Measurements from ENCODE around the gene SNAPC1.

Gene SNAPC1

GRCh38 chr14:61780125-61780524, 17.9 kb downstream of the SNAPC1 start:
- TF ChIP-seq CTCF (IDR thresholded peaks at IDR 0.05) = no peak
- Histone ChIP-seq H3K36me3 (peaks cover 16% of the 10 kb centered on the region), H3K4me3 (ENCODE audit: low read depth in 1 of 2, low read length in 1 of 2) (no peak overlapping the region), H3K9me3 (no peaks in the 10 kb centered on the region), H3K27me3 (no peaks in the 10 kb centered on the region), H3K4me1 (ENCODE audit: control insufficient read depth in 1 of 2, insufficient read depth in 1 of 2, low read depth in 1 of 2, low read length in 1 of 2) (no peaks in the 10 kb centered on the region), H3K27ac (no peak overlapping the region)

- TF ChIP-seq CTCF (IDR thresholded peaks at IDR 0.05) = no peak
- Histone ChIP-seq H3K4me1 (ENCODE audit: control insufficient read depth in 1 of 2, insufficient read depth in 1 of 2, low read depth in 1 of 2, low read length in 1 of 2) (no peaks in the 10 kb centered on the region), H3K27ac (no peak overlapping the region), H3K4me3 (ENCODE audit: low read depth in 1 of 2, low read length in 1 of 2) (no peak overlapping the region), H3K27me3 (no peaks in the 10 kb centered on the region), H3K9me3 (no peaks in the 10 kb centered on the region), H3K36me3 (peaks cover 5% of the 10 kb centered on the region)
Observed at GRCh38 chr14:61797309-61797708, 35.1 kb downstream of the SNAPC1 start.

- no peak overlapping the region for H3K27ac ChIP-seq
- H3K27me3 ChIP-seq = no peaks in the 10 kb centered on the region
- H3K4me3 ChIP-seq (ENCODE audit: low read depth in 1 of 2, low read length in 1 of 2) = no peak overlapping the region
- no peaks in the 10 kb centered on the region for H3K9me3 ChIP-seq
- H3K4me1 ChIP-seq (ENCODE audit: control insufficient read depth in 1 of 2, insufficient read depth in 1 of 2, low read depth in 1 of 2, low read length in 1 of 2) = no peaks in the 10 kb centered on the region
- H3K36me3 ChIP-seq = no peaks in the 10 kb centered on the region
- no peak for TF ChIP-seq CTCF (IDR thresholded peaks at IDR 0.05)
Observed at GRCh38 chr14:61802010-61802568, 39.9 kb downstream of the SNAPC1 start.

GRCh38 chr14:61803755-61804154, 41.5 kb downstream of the SNAPC1 start:
- H3K4me3 ChIP-seq (ENCODE audit: low read depth in 1 of 2, low read length in 1 of 2) = no peak overlapping the region
- no peaks in the 10 kb centered on the region for H3K36me3 ChIP-seq
- peaks cover 5% of the 10 kb centered on the region for H3K27me3 ChIP-seq
- TF ChIP-seq CTCF (IDR thresholded peaks at IDR 0.05) = no peak
- H3K9me3 ChIP-seq = no peaks in the 10 kb centered on the region
- H3K4me1 ChIP-seq (ENCODE audit: control insufficient read depth in 1 of 2, insufficient read depth in 1 of 2, low read depth in 1 of 2, low read length in 1 of 2) = no peaks in the 10 kb centered on the region
- no peak overlapping the region for H3K27ac ChIP-seq

GRCh38 chr14:61805451-61805850, 43.2 kb downstream of the SNAPC1 start:
- no peak for TF ChIP-seq CTCF (IDR thresholded peaks at IDR 0.05)
- no peaks in the 10 kb centered on the region for H3K9me3 ChIP-seq
- no peaks in the 10 kb centered on the region for H3K36me3 ChIP-seq
- H3K4me3 ChIP-seq (ENCODE audit: low read depth in 1 of 2, low read length in 1 of 2) = no peak overlapping the region
- H3K27me3 ChIP-seq = peaks cover 22% of the 10 kb centered on the region
- no peaks in the 10 kb centered on the region for H3K4me1 ChIP-seq (ENCODE audit: control insufficient read depth in 1 of 2, insufficient read depth in 1 of 2, low read depth in 1 of 2, low read length in 1 of 2)
- no peak overlapping the region for H3K27ac ChIP-seq
